SK-N-MC (cell line): ENCODE results near the gene ZNF320.
"Not testable (repeated sequence)": the region's sequence is repeated elsewhere in the genome, so short reads cannot be mapped to it uniquely, and the experiment has no call there.

Experiments
- DNase-seq: peaks from one replicate; pipeline ENCODE4 v3.0.0-alpha.2; 2011; ENCODE audit warnings: low read depth, low spot score
- H3K27ac ChIP-seq: fragments of 200-600 bp; sonication (generic); 2 replicates; pipeline ENCODE4 v1.5.1; 2016; ENCODE audit warnings: mixed run types
- H3K36me3 ChIP-seq: fragments of 200-600 bp; sonication (generic); 2 replicates; pipeline ENCODE4 v1.6.1; 2017; ENCODE audit warnings: antibody characterized with exemption, low read length, mixed read lengths; ENCODE audit not compliant: insufficient read depth
- H3K4me3 ChIP-seq: fragments of 200-600 bp; sonication (generic); 2 replicates; pipeline ENCODE4 v1.5.1; 2016
- H3K9ac ChIP-seq: fragments of 200-600 bp; sonication (generic); 2 replicates; pipeline ENCODE4 v1.8.0; 2017; ENCODE audit warnings: mixed run types, mixed read lengths; ENCODE audit not compliant: insufficient read length
- H3K9me3 ChIP-seq: fragments of 200-600 bp; sonication (generic); 2 replicates; pipeline ENCODE4 v1.6.1; 2017; ENCODE audit warnings: low read depth, mild to moderate bottlenecking, antibody characterized with exemption, low read length, moderate library complexity, mixed read lengths
- EZH2 ChIP-seq: fragments of 200-600 bp; sonication (generic); IDR thresholded peaks from one replicate; pipeline ENCODE4 v1.6.1; 2017; ENCODE audit warnings: antibody characterized with exemption
- FOXP2 ChIP-seq: optimal IDR thresholded peaks from 2 replicates; pipeline ENCODE3; 2011; ENCODE audit warnings: mild to moderate bottlenecking, moderate library complexity; ENCODE audit not compliant: insufficient read depth; ENCODE audit errors: extremely low read length, control extremely low read depth
- POLR2AphosphoS5 ChIP-seq: IDR thresholded peaks from 2 replicates; pipeline ENCODE4 v1.6.1; 2012; ENCODE audit warnings: mild to moderate bottlenecking, low read depth, low read length, borderline replicate concordance

Gene ZNF320

GRCh38 chr19:52897138-52897935 is at the start of gene ZNF320:
ZNF320 (minus strand) TSS chr19:52897635; CDS start chr19:52890255, 7,380 bp downstream.
- peak within 1 kb of the TSS; percentile 2 for H3K9ac ChIP-seq
- H3K36me3 ChIP-seq = no peaks in the 10 kb centered on the region
- H3K9me3 ChIP-seq = no peaks in the 10 kb centered on the region
- H3K4me3 ChIP-seq = peak within 1 kb of the TSS; percentile 63
- TF ChIP-seq FOXP2 (no peak), POLR2AphosphoS5 (peak; percentile 78)
- no peak within 1 kb of the TSS for H3K27ac ChIP-seq
- peak; percentile 3 for DNase-seq

- Histone ChIP-seq H3K9me3 (peaks cover 7% of the 10 kb centered on the region; the same call in 1 of the 2 replicates), H3K27ac (no peak overlapping the region), H3K9ac (no peak overlapping the region), H3K36me3 (peaks cover 20% of the 10 kb centered on the region), H3K4me3 (no peak overlapping the region)
- DNase-seq = no peak
- no peak for TF ChIP-seq POLR2AphosphoS5
- TF ChIP-seq FOXP2 = no peak
- no peak for TF ChIP-seq EZH2
Measured at GRCh38 chr19:52946322-52947310, 49.2 kb upstream of the ZNF320 start.

GRCh38 chr19:52945652-52946321 is 48.4 kb upstream of the ZNF320 start:
- no peak overlapping the region for H3K9ac ChIP-seq
- H3K4me3 ChIP-seq = no peak overlapping the region
- H3K9me3 ChIP-seq = peaks cover 5% of the 10 kb centered on the region; the same call in 1 of the 2 replicates
- peaks cover 11% of the 10 kb centered on the region for H3K36me3 ChIP-seq
- no peak overlapping the region for H3K27ac ChIP-seq
- TF ChIP-seq FOXP2 = no peak
- TF ChIP-seq POLR2AphosphoS5 = no peak
- no peak for TF ChIP-seq EZH2
- no peak for DNase-seq

- H3K4me3 ChIP-seq, H3K27ac ChIP-seq, H3K9me3 ChIP-seq, H3K36me3 ChIP-seq, DNase-seq, H3K9ac ChIP-seq: not testable (repeated sequence)
Measured at GRCh38 chr19:52944703-52945493, 47.5 kb upstream of the ZNF320 start.

- no peak overlapping the region for H3K27ac ChIP-seq
- H3K9ac ChIP-seq = no peak overlapping the region
- no peaks in the 10 kb centered on the region for H3K36me3 ChIP-seq
- TF ChIP-seq EZH2 = no peak
- TF ChIP-seq POLR2AphosphoS5 = no peak
- no peak for TF ChIP-seq FOXP2
- H3K9me3 ChIP-seq = 0 out of 2 replicates have a peak, but pooled peaks cover 3% of the 10 kb centered on the region
- H3K4me3 ChIP-seq = no peak overlapping the region
- no peak for DNase-seq
Measured at GRCh38 chr19:52943884-52944643, 46.6 kb upstream of the ZNF320 start.

GRCh38 chr19:52943134-52943883 is 45.9 kb upstream of the ZNF320 start:
- no peak for DNase-seq
- Histone ChIP-seq H3K9me3 (0 out of 2 replicates have a peak, but pooled peaks cover 2% of the 10 kb centered on the region), H3K9ac (no peak overlapping the region), H3K27ac (no peak overlapping the region), H3K36me3 (no peaks in the 10 kb centered on the region), H3K4me3 (peak overlapping the region; percentile 84)
- no peak for TF ChIP-seq POLR2AphosphoS5
- TF ChIP-seq EZH2 = no peak
- no peak for TF ChIP-seq FOXP2

DNA sequence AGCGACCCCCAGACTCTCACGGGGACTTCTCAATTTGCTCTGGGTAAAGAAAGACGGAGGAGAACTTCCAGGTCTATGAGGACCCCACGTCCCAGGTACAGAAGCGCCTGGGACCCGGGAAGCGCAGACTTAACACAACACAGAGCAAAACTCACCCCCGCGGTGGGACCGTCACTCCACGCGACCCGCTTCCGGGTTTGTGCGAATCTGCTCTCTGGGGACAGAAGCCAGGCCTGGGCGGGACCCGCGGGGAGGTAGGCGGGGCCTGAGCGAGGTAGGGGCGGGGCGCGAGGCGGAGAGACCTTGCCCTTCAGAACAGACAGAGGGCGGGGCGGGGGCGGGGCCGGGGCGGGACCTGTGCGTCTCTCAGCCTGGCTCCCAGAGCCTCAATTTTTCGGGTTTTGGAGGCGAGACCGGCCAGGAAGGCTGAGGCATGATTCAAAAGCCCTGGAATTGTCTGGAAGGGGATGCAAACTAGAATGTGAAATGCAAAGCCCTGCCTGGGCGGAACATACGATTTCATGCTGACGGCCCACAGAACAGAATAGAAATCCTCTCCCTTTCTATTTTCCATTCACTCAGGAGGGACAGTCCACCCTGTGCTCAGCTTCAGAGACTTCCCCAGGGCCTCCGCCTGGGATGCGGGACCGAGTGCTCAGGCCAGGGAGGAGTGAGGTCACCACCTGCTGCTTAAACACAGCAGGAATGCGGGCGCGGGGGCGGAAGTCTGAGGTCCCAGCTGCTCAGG is 45.1 kb upstream of the ZNF320 start:
- Histone ChIP-seq H3K9ac (peak overlapping the region; percentile 85), H3K4me3 (peak overlapping the region; percentile 84), H3K27ac (no peak overlapping the region), H3K9me3 (no peaks in the 10 kb centered on the region), H3K36me3 (no peaks in the 10 kb centered on the region; the same call in 1 of the 2 replicates)
- peak; percentile 89 for TF ChIP-seq POLR2AphosphoS5
- TF ChIP-seq FOXP2 = no peak
- DNase-seq = peak; percentile 30
